CD4-positive, alpha-beta T cell (primary cell): Measurements from ENCODE around the gene HSPA4. TPM values are rescaled to one million over a fixed set of nuclear protein-coding genes. Genes with fewer than 3 reads are reported as not detected.
"Not testable (repeated sequence)": the region's sequence is repeated elsewhere in the genome, so short reads cannot be mapped to it uniquely, and the experiment has no call there.

Experiments
- ATAC-seq: fragments of 200-7000 bp; cut with Tn5 transposase; one replicate; pipeline ENCODE4 v1.10.0; 2022; ENCODE audit warnings: mild to moderate bottlenecking; ENCODE audit not compliant: poor library complexity
- CTCF ChIA-PET: fragments of 350-600 bp; sonication (Branson Sonifier 250); formaldehyde crosslinking; loops from one replicate; lab custom pipeline; 2021; ENCODE audit warnings: antibody characterized with exemption, inconsistent platforms; lab: Charles Lee
- POLR2A ChIA-PET: fragments of 350-600 bp; sonication (Branson Sonifier 250); formaldehyde crosslinking; loops from one replicate; lab custom pipeline; 2021; ENCODE audit warnings: antibody characterized with exemption, inconsistent platforms; lab: Charles Lee
- DNase-seq, 14 experiments: peaks; one replicate each; pipeline ENCODE4 v3.0.0-alpha.2; 2013 to 2020; ENCODE audit warnings: mixed read lengths in 2 of 14
- H3K27ac ChIP-seq, 2 donors: one replicate each; pipeline versions ENCODE4 v1.5.1 to v1.7.0; 2013; ENCODE audit warnings: low read length in 2 of 2, low read depth in 1 of 2, mild to moderate bottlenecking in 1 of 2
- H3K27me3 ChIP-seq, 2 experiments: 1 replicate in 1 of 2; 2 replicates in 1 of 2; pipeline versions ENCODE4 v1.6.1 to v1.7.0; 2013; ENCODE audit warnings: low read length in 2 of 2, control low read depth in 1 of 2, mild to moderate bottlenecking in 1 of 2, moderate library complexity in 1 of 2; ENCODE audit not compliant: insufficient read depth in 2 of 2, control insufficient read depth in 1 of 2
- H3K36me3 ChIP-seq: one replicate; pipeline ENCODE4 v1.6.1; 2013; ENCODE audit warnings: low read length, control low read depth; ENCODE audit not compliant: insufficient read depth
- H3K4me1 ChIP-seq: one replicate; pipeline ENCODE4 v1.6.1; 2013; ENCODE audit warnings: low read length, control low read depth; ENCODE audit not compliant: insufficient read depth
- H3K4me3 ChIP-seq: one replicate; pipeline ENCODE4 v1.5.1; 2013; ENCODE audit warnings: mild to moderate bottlenecking, low read length, moderate library complexity
- H3K9me3 ChIP-seq, 2 experiments: 1 replicate in 1 of 2; 2 replicates in 1 of 2; pipeline versions ENCODE4 v1.6.1 to v1.7.0; 2013; ENCODE audit warnings: low read length in 2 of 2, mild to moderate bottlenecking in 2 of 2, control low read depth in 1 of 2, moderate library complexity in 1 of 2; ENCODE audit not compliant: control insufficient read depth in 1 of 2, insufficient read depth in 1 of 2
- H3K27ac Mint-ChIP-seq: one replicate; pipeline ENCODE4 v1.8.0; 2020; ENCODE audit warnings: mixed read lengths
- H3K27me3 Mint-ChIP-seq: one replicate; pipeline ENCODE4 v1.8.0; 2021; ENCODE audit warnings: mixed read lengths
- H3K36me3 Mint-ChIP-seq: one replicate; pipeline ENCODE4 v1.8.0; 2021; ENCODE audit warnings: low read depth, mixed read lengths
- H3K4me1 Mint-ChIP-seq: one replicate; pipeline ENCODE4 v1.8.0; 2021; ENCODE audit warnings: low read depth, mixed read lengths
- H3K4me3 Mint-ChIP-seq: one replicate; pipeline ENCODE4 v1.8.0; 2020; ENCODE audit warnings: mild to moderate bottlenecking, mixed read lengths
- H3K9me3 Mint-ChIP-seq: one replicate; pipeline ENCODE4 v1.8.0; 2020; ENCODE audit warnings: mixed read lengths
- intact Hi-C, 2 experiments: fragments of 100-400 bp; cut with DNase I in 1 of 2; cut with micrococcal nuclease in 1 of 2; formaldehyde crosslinking; loops; one replicate each; pipeline versions ENCODE4 v1.15.1 to v1.9.0; 2023 to 2025; cut with DNase I, micrococcal nuclease
- total RNA-seq, 174 experiments: library from RNA in 2 of 174; stranded (reverse) in 2 of 174; gene quantifications; one replicate each; pipeline ENCODE4 v1.2.3 and lab custom pipeline; 2021 to 2026
- TF ChIP-seq, protein P1 (sequence below): fragments of 200-600 bp; IDR thresholded peaks from one replicate; pipeline ENCODE4 v1.8.0; 2022; ENCODE audit warnings: antibody characterized with exemption, mild to moderate bottlenecking

The HSPA4 gene
- total RNA-seq, 2 experiments from 2014 or later = 42.2 to 44.7 TPM

GRCh38 chr5:133083901-133084300 lies 32.1 kb downstream of the HSPA4 start:
- H3K4me1 Mint-ChIP-seq = peaks cover 19% of the 10 kb centered on the region
- no peaks in the 10 kb centered on the region for H3K9me3 ChIP-seq
- H3K4me3 ChIP-seq = no peak overlapping the region
- TF ChIP-seq, protein P1, sequence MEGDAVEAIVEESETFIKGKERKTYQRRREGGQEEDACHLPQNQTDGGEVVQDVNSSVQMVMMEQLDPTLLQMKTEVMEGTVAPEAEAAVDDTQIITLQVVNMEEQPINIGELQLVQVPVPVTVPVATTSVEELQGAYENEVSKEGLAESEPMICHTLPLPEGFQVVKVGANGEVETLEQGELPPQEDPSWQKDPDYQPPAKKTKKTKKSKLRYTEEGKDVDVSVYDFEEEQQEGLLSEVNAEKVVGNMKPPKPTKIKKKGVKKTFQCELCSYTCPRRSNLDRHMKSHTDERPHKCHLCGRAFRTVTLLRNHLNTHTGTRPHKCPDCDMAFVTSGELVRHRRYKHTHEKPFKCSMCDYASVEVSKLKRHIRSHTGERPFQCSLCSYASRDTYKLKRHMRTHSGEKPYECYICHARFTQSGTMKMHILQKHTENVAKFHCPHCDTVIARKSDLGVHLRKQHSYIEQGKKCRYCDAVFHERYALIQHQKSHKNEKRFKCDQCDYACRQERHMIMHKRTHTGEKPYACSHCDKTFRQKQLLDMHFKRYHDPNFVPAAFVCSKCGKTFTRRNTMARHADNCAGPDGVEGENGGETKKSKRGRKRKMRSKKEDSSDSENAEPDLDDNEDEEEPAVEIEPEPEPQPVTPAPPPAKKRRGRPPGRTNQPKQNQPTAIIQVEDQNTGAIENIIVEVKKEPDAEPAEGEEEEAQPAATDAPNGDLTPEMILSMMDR = no peak
- POLR2A ChIA-PET = interaction anchor here (0.6 kb wide), 1 partner anchor 68 kb away, joined by 3 read pairs; no protein-coding TSS in a partner anchor
- no peaks in the 10 kb centered on the region for H3K9me3 Mint-ChIP-seq
- DNase-seq (no peak), ATAC-seq (no peak)
- H3K27ac Mint-ChIP-seq = no peak overlapping the region
- no peaks in the 10 kb centered on the region for H3K27me3 ChIP-seq
- CTCF ChIA-PET = no interaction called here
- no peak overlapping the region for H3K27ac ChIP-seq
- intact Hi-C loops = no loop called here
- no peak overlapping the region for H3K4me3 Mint-ChIP-seq
- H3K27me3 Mint-ChIP-seq = no peaks in the 10 kb centered on the region
- H3K36me3 ChIP-seq = peaks cover 52% of the 10 kb centered on the region
- peaks cover 77% of the 10 kb centered on the region for H3K36me3 Mint-ChIP-seq
- no peaks in the 10 kb centered on the region for H3K4me1 ChIP-seq

- intact Hi-C loops, H3K27ac ChIP-seq, H3K9me3 ChIP-seq, H3K4me3 Mint-ChIP-seq, DNase-seq, H3K4me1 ChIP-seq, H3K4me3 ChIP-seq, H3K9me3 Mint-ChIP-seq, H3K27me3 ChIP-seq, ATAC-seq, H3K27ac Mint-ChIP-seq, H3K27me3 Mint-ChIP-seq, CTCF ChIA-PET: not testable (repeated sequence)
- H3K36me3 ChIP-seq = peaks cover 58% of the 10 kb centered on the region
- Mint-ChIP-seq H3K4me1 (peaks cover 10% of the 10 kb centered on the region), H3K36me3 (peaks cover 78% of the 10 kb centered on the region)
- POLR2A ChIA-PET = interaction anchor here (0.7 kb wide), 1 partner anchor 15 kb away, joined by 3 read pairs; no protein-coding TSS in a partner anchor
These were observed 33.4 kb downstream of the HSPA4 start for GRCh38 chr5:133085171-133085570.

DNA sequence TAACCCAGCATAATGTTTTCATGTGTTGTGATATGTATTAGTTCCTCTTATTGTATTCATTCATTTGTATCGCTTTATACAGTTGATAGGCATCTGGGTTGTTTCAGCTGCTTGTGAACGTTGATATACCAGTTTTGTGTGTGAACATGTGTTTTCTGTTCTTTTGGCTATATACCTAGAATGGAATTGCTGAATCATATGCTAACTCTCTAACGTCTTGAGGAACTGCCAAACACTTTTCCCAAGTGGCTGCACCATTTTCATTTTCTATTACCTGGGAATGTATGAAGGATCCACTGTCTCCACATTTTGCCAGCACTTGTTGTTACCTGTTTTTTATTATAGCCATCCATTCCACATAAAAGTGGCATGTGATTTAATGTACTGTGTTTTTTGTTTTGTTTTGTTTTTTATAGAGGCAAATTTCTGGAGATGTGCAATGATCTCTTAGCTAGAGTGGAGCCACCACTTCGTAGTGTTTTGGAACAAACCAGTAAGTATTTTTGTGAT lies 34.6 kb downstream of the HSPA4 start:
- no peaks in the 10 kb centered on the region for H3K4me1 ChIP-seq
- H3K9me3 ChIP-seq = no peaks in the 10 kb centered on the region
- TF ChIP-seq, protein P1 = no peak
- ChIA-PET POLR2A (no interaction called here), CTCF (no interaction called here)
- Mint-ChIP-seq H3K27me3 (no peaks in the 10 kb centered on the region), H3K9me3 (no peaks in the 10 kb centered on the region), H3K4me1 (peaks cover 5% of the 10 kb centered on the region), H3K36me3 (peaks cover 80% of the 10 kb centered on the region), H3K4me3 (no peak overlapping the region), H3K27ac (no peak overlapping the region)
- H3K36me3 ChIP-seq = peaks cover 63% of the 10 kb centered on the region
- DNase-seq = no peak
- no peak overlapping the region for H3K4me3 ChIP-seq
- H3K27ac ChIP-seq = no peak overlapping the region
- no peak for ATAC-seq
- no peaks in the 10 kb centered on the region for H3K27me3 ChIP-seq
- intact Hi-C loops = no loop called here

- H3K27ac ChIP-seq = no peak overlapping the region
- ATAC-seq (no peak), DNase-seq (no peak)
- H3K27me3 ChIP-seq = no peaks in the 10 kb centered on the region
- no peaks in the 10 kb centered on the region for H3K4me1 ChIP-seq
- intact Hi-C loops = no loop called here
- Mint-ChIP-seq H3K27ac (no peak overlapping the region), H3K4me3 (no peak overlapping the region), H3K27me3 (no peaks in the 10 kb centered on the region), H3K4me1 (no peaks in the 10 kb centered on the region), H3K9me3 (no peaks in the 10 kb centered on the region), H3K36me3 (peaks cover 83% of the 10 kb centered on the region)
- ChIA-PET CTCF (no interaction called here), POLR2A (interaction anchor here (1.1 kb wide), 1 partner anchor 37 kb away, joined by 4 read pairs; the partner anchor contains the start of gene HSPA4)
- no peak overlapping the region for H3K4me3 ChIP-seq
- H3K36me3 ChIP-seq = peaks cover 73% of the 10 kb centered on the region
- no peaks in the 10 kb centered on the region for H3K9me3 ChIP-seq
- TF ChIP-seq, protein P1 = no peak
These were observed 36.3 kb downstream of the HSPA4 start for GRCh38 chr5:133088064-133088463.
